Cardiac septum (tissue), 1 donor: ENCODE measurements around the gene BEAN1. TPM values are rescaled to one million over a fixed set of nuclear protein-coding genes. Genes with fewer than 3 reads are reported as not detected.
"Not testable (repeated sequence)": the region's sequence is repeated elsewhere in the genome, so short reads cannot be mapped to it uniquely, and the experiment has no call there.

Experiments used
- DNase-seq: peaks from one replicate; pipeline ENCODE4 v3.0.0-alpha.2; 2020; ENCODE audit warnings: low spot score
- intact Hi-C: fragments of 100-400 bp; cut with DNase I; formaldehyde crosslinking; loops from one replicate; pipeline ENCODE4 v1.14.0; 2022
- total RNA-seq: library from RNA; stranded (reverse); fragmentation: NEBNext Ultra II Directional; extraction: Animal tissue kit (Norgen Biotek cat#: 25700); gene quantifications from one replicate; pipeline ENCODE4 v1.2.1, GENCODE V29; 2021
- donor health status: DM: no; HTN: no; CAD: no.

The BEAN1 gene
- total RNA-seq, 1 donor from 2014 or later, result 2.8 TPM

DNA sequence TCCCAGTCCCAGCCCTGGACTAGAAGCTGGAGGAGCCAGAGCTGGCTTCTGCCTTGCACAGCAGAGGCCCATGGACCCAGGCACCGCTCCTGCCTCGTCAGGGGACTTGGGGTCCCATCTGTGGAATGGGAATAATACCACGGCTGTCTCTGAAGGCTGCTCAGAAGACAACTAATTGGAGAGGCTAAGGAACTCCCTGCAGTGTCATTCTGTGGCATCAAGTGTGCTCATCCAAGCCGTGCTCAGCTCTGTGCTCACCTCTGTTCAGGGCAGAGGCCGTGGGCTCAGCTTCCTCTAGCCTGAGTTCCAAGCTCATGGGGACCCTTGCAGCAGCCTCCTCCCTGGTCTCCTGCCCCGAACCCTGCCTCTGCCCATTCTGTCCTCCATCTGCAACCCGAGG lies 31.8 kb downstream of the BEAN1 start:
- intact Hi-C loops, result no loop called here
- peak; percentile 51 for DNase-seq

DNA sequence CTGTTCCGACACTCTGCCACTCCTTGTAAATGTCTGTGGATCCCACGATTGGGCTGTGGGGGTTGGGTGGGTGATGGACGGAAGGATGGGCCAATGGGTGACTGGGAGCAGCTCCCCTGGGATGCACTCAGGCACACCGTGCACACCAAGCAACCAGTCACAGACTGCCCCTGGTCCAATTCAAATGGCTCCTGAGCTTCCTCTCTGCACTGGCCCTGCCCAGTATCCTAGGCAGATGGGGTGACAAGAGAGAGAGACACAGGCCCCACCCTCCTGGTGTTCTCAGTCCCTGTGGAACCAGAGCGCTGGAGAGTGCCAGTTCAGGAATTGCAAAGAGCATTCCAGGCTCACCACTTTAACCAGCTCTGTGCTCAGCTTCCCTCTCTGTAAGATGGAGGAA lies 32.8 kb downstream of the BEAN1 start:
- intact Hi-C loops, result no loop called here
- peak; percentile 38 for DNase-seq

DNA sequence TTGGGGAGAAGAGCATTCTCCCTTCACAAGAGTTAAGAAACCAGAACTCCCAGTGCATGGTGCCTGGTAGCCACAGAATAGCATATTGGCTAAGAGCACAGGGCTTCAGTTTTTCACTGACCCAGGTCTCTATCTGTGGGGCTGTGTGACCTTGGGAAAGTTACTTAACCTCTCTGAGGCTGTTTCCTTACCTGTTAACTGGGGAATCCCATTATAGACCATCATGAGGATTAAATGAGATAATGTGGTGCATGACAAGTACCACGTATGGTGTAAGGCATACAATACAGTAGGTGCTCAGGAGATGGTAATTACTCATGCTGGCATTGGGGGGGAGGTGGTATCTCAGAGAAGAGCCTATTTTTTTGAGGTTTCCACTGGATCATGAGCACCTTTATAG lies 33.6 kb downstream of the BEAN1 start:
- DNase-seq, result no peak
- intact Hi-C loops, result no loop called here

DNA sequence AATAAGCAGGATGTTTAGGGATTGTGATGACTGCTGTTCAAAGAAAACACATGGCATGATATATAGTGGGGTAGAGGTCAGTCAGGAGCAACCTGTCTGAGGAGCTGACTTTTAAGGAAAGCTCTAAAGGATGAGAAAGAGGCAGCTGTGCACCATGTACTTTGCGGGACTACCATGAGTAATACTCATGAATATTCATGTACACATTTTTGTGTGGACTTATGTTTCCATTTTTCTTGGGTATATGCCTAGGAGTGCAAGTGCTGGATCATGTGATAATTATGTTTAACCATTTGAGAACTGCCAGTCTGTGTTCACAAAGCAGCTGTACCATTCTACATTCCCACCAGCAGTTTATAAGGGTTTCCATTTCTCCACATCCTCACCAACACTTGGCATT lies 35.8 kb downstream of the BEAN1 start:
- intact Hi-C loops, result no loop called here

GRCh38 chr16:66465946-66466345 lies 38.9 kb downstream of the BEAN1 start:
- DNase-seq, result peak; percentile 15
- intact Hi-C loops, result not testable (repeated sequence)

More for the DNA sequence above, 35.8 kb downstream of the BEAN1 start:
- no peak for DNase-seq

GRCh38 chr16:66466636-66467035 lies 39.5 kb downstream of the BEAN1 start:
- DNase-seq, result peak; percentile 6
- intact Hi-C loops, result not testable (repeated sequence)

DNA sequence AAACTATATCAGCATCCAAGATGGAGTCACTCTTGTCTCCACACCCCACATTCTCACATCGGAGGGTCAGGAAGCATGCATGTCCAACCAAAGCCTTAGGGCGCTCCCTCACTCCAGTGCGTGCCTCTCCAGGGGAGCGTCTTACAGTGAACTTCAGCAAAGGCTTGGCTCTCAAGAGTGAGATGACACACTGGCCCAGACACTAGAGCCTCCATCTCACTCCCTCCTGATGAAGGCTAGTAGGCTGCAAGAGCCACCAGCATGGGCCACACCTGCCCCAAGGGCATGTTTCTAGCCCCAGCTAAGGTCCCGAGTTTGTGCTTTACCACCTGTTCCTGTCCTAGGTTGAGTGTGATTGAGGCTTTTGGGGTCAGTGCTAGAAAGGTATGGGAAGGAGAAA lies 40.5 kb downstream of the BEAN1 start:
- intact Hi-C loops, result no loop called here
- DNase-seq, result peak; percentile 33

DNA sequence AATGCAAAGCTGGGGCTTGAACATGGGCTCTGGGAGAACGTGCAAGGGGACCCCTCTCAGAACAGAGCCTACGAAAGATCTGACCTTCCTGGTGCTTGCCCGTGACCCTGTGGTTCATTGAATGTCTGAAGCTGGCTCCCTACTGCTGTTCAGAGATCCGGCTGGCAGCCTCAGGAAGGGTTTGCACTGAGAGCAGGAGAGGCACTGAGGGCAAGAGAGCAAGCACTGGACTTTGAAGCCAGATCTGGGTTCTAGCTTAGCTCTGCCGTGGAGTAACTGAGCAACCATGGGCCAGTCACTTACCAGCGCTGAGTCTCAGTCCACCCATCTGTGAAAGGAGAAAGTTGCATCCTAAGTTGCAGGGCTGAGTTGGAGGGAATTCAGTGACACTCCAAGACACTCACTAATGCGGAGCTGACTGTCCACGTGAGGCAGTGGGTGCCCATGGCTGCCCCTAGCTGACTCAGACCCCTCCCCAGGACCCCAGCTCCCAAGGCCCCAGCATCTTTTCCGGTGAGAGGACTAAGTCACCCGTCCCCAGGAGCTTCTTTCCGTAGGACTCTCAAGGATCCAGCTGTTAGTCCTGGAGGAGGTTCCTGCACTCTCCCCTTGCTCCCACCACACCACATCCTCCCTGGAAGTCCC lies 41.3 kb downstream of the BEAN1 start:
- peak; percentile 55 for DNase-seq
- intact Hi-C loops, result no loop called here

GRCh38 chr16:66469291-66469946 lies 42.3 kb downstream of the BEAN1 start:
- peak; percentile 51 for DNase-seq
- intact Hi-C loops, result no loop called here

GRCh38 chr16:66469947-66470546 lies 43.0 kb downstream of the BEAN1 start:
- no peak for DNase-seq
- intact Hi-C loops, result no loop called here

GRCh38 chr16:66470556-66470955 lies 43.5 kb downstream of the BEAN1 start:
- intact Hi-C loops, result no loop called here
- DNase-seq, result peak; percentile 19

DNA sequence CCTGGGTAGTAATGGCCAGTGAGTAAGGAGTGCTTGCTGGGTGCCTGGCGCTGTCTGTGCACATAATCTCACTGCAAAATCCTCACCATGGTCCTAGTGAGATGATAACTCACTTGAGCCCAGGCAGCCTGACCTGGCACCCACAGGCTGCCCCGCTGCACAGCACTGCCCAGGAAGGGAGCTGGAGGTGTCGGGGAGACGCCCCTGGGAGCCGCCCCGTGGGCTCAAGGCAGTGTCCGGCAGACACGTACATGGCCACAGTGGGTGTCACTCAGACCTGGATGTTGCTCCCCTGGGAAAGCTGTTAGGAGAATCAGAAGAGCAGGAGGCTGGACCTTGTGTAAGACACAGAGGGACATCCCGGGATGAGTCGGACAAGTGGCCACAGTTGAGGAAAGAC lies 44.2 kb downstream of the BEAN1 start:
- peak; percentile 60 for DNase-seq
- intact Hi-C loops, result no loop called here

DNA sequence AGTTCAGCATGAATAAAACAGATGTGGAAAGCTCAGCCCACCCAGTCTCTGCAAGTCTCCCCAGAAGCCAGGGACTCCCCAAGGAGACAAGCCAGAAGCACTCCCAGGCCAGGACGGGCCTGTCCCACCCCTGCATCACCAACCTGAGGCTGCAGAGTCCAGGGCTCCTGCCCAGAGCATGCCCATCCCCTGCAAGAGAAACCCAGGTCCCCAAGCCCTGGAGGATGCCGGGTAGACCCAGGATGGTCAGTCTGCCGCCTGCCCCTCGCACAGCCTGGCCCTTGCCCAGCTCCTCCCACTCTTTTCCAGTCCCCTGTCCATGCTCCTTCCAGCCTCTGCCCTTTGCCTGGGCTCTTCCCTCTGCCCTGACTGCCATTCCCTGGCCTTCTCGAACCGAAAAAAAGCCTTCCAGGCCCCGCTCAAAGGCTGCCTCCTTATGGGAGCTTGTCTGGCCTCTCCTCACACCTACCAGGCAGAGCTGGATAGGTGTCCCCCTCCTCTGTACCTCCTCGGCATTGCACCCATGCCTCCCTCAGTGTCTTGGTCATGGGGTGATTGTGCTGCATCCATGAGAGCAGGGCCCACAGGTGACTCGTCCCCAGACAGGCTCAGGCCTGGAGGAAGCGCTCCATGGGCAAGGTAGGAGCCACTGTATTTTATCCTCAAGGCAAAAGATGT lies 44.8 kb downstream of the BEAN1 start:
- peak; percentile 74 for DNase-seq
- intact Hi-C loops, result no loop called here

- intact Hi-C loops, result no loop called here
Observed at GRCh38 chr16:66473051-66473571, 46.0 kb downstream of the BEAN1 start.

DNA sequence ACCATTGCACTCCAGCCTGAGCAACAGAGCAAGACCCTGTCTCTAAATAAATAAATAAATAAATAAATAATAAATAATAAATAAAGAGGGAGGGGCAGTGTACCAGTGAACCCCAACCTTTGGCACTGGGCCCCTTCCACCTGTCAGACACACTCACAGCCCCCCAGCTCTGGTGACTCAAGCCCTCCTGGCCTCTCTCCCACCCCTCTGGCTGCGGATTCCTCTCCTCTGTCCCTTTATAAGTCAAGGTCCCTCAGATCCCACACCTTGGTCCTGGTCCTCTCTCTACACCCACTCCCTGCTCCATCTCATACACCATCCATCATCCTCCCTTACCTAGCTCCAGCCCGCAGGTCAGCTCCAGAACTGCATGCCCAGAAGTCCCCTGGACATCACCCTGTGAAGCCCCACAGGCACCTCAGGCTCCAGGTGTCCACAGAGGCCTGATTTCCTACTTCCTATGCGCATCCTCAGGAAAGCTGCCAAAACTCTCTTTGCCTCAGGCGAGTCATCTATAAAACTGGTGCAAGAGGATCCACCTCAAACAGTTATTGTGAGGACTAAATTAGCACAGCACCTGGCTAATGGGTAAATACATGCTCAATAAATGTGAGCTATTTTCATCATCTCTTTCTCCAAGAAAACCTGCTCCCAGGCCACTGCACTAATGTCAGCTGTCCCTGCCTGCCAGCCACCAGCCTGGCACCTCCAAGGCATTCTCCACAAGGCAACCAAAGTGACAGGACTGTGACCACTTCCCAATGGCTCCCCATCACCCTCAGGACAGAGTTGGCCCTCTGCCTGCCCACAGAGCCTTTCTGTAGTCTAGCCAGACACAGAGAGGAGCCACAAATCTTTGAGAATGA lies 46.8 kb downstream of the BEAN1 start:
- peak; percentile 69 for DNase-seq
- intact Hi-C loops, result no loop called here

More at GRCh38 chr16:66473051-66473571, 46.0 kb downstream of the BEAN1 start:
- peak; percentile 69 for DNase-seq

GRCh38 chr16:66474750-66475199 lies 47.7 kb downstream of the BEAN1 start:
- intact Hi-C loops, result no loop called here
- DNase-seq, result no peak

- peak; percentile 22 for DNase-seq
- intact Hi-C loops, result no loop called here
Observed at GRCh38 chr16:66475232-66475631, 48.1 kb downstream of the BEAN1 start.

- peak; percentile 70 for DNase-seq
- intact Hi-C loops, result no loop called here
Observed at GRCh38 chr16:66476328-66477027, 49.4 kb downstream of the BEAN1 start.
